ENCODE data around the gene SHMT2. TPM values are rescaled to one million over a fixed set of nuclear protein-coding genes. Genes with fewer than 3 reads are reported as not detected.

Gene SHMT2
- total and polyA plus RNA-seq, 5 donors = 17.9 to 33.2 (median 28.2) TPM

DNA sequence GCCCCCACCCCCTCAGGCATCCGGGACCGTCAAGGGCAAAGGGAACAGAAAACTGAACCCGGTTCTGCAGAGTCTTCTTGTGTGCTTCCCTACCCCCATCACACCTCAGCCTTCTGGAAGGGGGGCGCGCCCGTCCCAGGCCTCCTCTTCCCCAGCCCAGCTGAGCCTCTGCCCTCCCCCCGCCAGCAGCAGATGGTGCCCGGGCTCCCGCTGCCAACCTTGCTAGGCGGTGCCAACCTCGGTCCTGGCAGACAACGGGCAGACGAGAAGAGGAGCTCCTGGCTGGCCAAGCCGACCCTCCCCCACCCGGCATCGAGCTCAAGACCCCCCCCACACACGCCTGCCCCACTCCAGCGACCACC, 12.8 kb downstream of the SHMT2 start:
- Histone ChIP-seq H3K9me3 (ENCODE audit: control insufficient read depth, low read length) (no peaks in the 10 kb centered on the region), H3K27ac (ENCODE audit: low read length) (no peak overlapping the region), H3K4me1 (ENCODE audit: control insufficient read depth, insufficient read depth, low read length) (peaks cover 2% of the 10 kb centered on the region), H3K4me3 (ENCODE audit: low read length) (peak overlapping the region; percentile 37), H3K27me3 (ENCODE audit: control insufficient read depth, insufficient read depth) (no peaks in the 10 kb centered on the region)
- intact Hi-C loops (cut with DNase I) = no loop called here
- WGBS = 4% methylated on average over 18 of the region's 18 CpGs
- peak in 2 of 3 donors; percentile 72 to 82 for DNase-seq
- ATAC-seq = no peak

DNA sequence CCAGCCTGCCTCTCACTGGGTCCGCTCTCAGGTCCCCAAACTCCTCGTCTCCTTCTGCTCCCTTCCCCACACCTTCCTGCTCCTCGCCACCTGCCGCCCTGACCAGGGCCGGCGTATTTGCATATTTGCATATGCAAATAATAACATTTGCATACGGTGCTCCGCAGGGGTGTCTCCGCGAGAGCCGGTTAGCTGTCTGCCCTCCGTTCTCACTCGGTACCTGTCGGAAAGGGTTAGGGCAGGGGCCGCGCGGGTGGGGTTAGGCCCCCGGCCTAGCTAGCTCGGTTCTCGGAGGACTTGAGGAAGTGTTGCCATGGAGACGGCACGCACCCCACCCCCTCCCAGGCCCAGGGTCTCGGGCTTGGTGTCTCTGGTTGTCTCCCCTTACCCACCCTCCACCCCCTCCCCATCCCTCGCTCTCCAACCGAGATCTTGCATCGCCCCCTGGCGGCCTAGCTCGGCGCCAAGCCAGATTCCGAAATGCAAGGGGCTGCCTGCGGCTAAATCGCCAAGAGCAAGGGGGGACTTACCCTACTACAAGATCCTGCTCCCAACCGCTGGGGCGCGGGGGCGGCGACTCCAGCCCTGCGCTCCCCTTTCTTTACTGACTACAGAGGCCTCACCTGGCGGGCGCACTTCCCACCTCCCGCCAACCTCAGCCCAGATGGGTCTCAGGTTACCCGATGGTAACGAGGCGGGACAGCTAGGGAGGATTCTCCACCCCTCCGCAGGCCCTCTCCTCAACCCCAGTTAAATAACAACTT, 13.4 kb downstream of the SHMT2 start:
- Histone ChIP-seq H3K4me1 (ENCODE audit: control insufficient read depth, insufficient read depth, low read length) (peaks cover 2% of the 10 kb centered on the region), H3K27me3 (ENCODE audit: control insufficient read depth, insufficient read depth) (no peaks in the 10 kb centered on the region), H3K4me3 (ENCODE audit: low read length) (peak overlapping the region; percentile 37), H3K9me3 (ENCODE audit: control insufficient read depth, low read length) (no peaks in the 10 kb centered on the region), H3K27ac (ENCODE audit: low read length) (no peak overlapping the region)
- WGBS = 3% methylated on average over 45 of the region's 45 CpGs
- peak in 1 of 2 donors; percentile 1 for ATAC-seq
- intact Hi-C loops (cut with DNase I) = no loop called here
- DNase-seq = peak; percentile 54 to 81 (median 80)

DNA sequence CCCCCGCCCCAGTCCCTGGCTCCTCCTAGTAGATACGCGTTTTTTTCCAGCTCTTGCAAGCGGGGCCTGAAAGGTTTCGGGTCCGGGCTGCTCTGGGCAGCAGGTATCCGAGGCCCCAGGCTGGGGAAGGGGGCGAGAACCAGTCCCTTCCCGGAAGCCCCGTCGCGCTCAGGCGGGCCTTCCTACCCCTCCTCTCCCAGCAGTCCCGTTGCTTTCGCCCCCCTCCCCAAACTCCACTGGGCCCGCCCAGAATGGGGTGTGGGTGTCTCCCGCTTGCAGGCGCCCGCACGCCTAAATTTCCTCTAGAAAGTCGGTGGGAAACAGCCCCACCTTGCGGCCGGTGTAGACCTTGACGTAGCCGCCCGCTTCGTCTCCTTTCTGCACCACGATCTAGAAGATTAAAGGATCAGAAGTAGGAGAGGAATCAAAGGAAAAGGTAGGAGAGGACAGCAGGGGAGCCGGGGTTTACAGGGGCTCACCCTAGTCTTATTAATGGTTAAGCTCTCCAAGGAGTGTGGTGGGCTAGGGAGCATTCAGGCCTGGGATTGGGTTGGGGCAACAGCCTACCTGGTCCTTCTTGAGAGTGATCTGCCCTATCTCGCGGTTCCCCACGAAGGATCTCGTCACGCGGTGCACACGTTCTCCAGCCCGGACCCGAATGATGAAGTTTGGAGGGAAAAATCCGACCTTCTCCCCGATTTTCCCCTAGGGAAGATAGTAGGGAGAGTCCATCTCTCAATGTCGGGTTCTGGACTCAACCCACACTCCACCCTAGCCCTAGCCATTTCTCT, 14.2 kb downstream of the SHMT2 start:
- Histone ChIP-seq H3K27ac (ENCODE audit: low read length) (no peak overlapping the region), H3K9me3 (ENCODE audit: control insufficient read depth, low read length) (no peaks in the 10 kb centered on the region), H3K27me3 (ENCODE audit: control insufficient read depth, insufficient read depth) (no peaks in the 10 kb centered on the region), H3K4me1 (ENCODE audit: control insufficient read depth, insufficient read depth, low read length) (peaks cover 2% of the 10 kb centered on the region), H3K4me3 (ENCODE audit: low read length) (peak overlapping the region; percentile 37)
- intact Hi-C loops (cut with DNase I) = no loop called here
- WGBS = 11% methylated on average over 41 of the region's 41 CpGs
- DNase-seq (peak; percentile 78 to 91 (median 85)), ATAC-seq (peak; percentile 11 to 19)

DNA sequence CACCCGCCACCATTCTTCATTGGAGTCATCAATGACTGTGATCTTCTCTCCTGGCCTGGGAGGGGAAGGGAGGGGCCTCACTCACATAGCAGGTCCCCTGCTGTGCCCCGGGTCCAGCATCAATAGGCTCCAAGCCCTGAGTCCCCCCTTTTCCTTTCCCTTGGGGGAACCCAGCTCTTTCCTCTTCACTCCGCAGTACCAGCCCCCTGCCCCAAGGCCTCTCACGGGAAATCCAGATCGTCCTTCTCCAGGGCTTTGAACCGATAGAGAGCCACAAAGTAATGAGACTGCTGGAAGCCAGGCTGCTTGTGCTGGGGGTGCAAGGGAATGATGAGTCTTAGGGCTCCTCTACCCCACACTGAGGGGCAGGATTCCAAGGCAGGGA, 14.8 kb downstream of the SHMT2 start:
- no peak overlapping the region for H3K27ac ChIP-seq (ENCODE audit: low read length)
- H3K4me3 ChIP-seq (ENCODE audit: low read length) = no peak overlapping the region
- 70% methylated on average over 6 of the region's 6 CpGs for WGBS
- H3K4me1 ChIP-seq (ENCODE audit: control insufficient read depth, insufficient read depth, low read length) = peaks cover 2% of the 10 kb centered on the region
- H3K9me3 ChIP-seq (ENCODE audit: control insufficient read depth, low read length) = no peaks in the 10 kb centered on the region
- H3K27me3 ChIP-seq (ENCODE audit: control insufficient read depth, insufficient read depth) = no peaks in the 10 kb centered on the region
- ATAC-seq (no peak), DNase-seq (no peak)
- intact Hi-C loops (cut with DNase I) = no loop called here

DNA sequence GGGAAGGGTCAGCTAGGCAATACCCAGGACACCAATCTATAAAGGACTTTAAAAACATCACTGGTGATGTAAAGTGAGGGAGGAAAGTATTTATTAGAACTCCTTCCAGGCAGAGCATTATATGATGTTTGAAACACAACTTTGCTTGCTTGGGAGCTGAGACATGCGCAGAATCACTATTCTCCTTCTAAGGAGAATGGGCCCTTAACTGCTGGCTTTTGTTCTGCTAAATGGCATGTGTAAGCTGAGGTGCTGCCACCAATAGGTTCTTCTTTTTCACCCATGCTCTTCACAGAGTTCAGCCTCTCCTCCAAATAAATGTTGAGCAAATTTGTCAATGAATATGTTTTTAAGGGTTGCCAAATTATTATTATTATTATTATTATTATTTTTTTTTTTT, 17.5 kb downstream of the SHMT2 start:
- ATAC-seq (no peak), DNase-seq (no peak)
- H3K27ac ChIP-seq (ENCODE audit: low read length) = no peak overlapping the region
- no peaks in the 10 kb centered on the region for H3K9me3 ChIP-seq (ENCODE audit: control insufficient read depth, low read length)
- H3K4me1 ChIP-seq (ENCODE audit: control insufficient read depth, insufficient read depth, low read length) = peaks cover 2% of the 10 kb centered on the region
- intact Hi-C loops (cut with DNase I) = no loop called here
- H3K27me3 ChIP-seq (ENCODE audit: control insufficient read depth, insufficient read depth) = no peaks in the 10 kb centered on the region
- no peak overlapping the region for H3K4me3 ChIP-seq (ENCODE audit: low read length)
- 92% methylated on average over 1 of the region's 1 CpG for WGBS

DNA sequence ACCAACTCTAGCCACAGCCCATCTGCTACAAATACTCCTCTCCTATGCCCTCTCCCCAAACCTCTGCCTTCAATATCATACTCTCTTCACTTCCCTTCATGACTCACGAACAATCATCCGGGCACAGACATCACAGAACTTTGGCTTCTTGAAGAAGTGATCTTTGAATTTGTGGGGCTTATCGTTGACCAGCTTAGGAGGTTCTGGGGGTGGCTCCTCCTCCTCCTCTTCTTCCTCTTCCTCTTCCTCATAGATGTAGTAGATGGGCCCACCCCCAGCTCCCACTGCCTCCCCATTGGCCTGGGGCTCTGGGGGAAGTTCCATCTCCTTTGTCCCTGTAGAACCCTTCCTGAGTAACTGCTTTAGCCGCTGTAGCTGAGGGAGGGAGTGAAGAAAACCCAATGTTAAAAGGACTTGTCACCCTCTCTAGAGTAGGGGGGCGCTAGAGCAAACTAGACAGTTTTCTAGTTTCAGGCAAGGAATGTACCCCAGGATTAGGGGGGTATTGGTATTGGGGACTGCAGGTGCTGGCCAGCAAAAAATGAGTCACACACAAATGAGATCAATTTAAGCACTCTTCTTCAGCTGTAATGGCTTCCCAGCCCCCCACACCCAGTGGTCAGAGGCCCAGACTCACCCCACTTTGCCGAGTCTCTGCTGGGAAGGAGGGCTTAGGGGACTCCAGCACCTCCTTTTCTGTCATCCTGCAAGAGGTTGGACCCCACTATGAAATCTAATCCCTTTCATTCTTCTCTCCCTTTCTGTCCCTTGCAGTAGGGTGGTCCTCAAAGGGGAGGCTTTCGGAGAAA, 19.6 kb downstream of the SHMT2 start:
- H3K4me1 ChIP-seq (ENCODE audit: control insufficient read depth, insufficient read depth, low read length) = no peaks in the 10 kb centered on the region
- no peaks in the 10 kb centered on the region for H3K9me3 ChIP-seq (ENCODE audit: control insufficient read depth, low read length)
- no peaks in the 10 kb centered on the region for H3K27me3 ChIP-seq (ENCODE audit: control insufficient read depth, insufficient read depth)
- no peak for ATAC-seq
- intact Hi-C loops (cut with DNase I) = no loop called here
- 75% methylated on average over 7 of the region's 7 CpGs for WGBS
- H3K27ac ChIP-seq (ENCODE audit: low read length) = no peak overlapping the region
- no peak overlapping the region for H3K4me3 ChIP-seq (ENCODE audit: low read length)
- DNase-seq = peak in 1 of 3 donors; percentile 67

DNA sequence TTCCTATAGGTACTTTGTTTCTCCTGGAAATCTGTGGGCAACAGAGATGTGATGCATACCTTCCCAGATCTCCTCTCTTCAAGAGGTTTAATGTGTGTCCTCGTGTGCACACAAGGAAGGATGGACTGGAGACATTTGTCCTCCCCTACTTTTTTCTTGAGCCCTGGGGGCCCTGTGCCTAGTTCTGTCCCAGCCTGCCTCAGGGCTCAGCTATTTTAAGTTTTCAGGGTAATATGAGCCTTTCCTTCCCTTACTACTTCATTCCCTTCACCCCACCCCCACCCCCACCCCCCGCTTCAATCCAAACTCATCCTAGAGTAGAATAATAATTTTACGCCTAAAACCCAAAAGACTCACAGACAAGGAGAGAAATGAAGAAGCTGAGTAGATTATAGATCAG, 21.0 kb downstream of the SHMT2 start:
- ATAC-seq = no peak
- DNase-seq = no peak
- Histone ChIP-seq H3K27me3 (ENCODE audit: control insufficient read depth, insufficient read depth) (no peaks in the 10 kb centered on the region), H3K9me3 (ENCODE audit: control insufficient read depth, low read length) (no peaks in the 10 kb centered on the region), H3K4me1 (ENCODE audit: control insufficient read depth, insufficient read depth, low read length) (no peaks in the 10 kb centered on the region), H3K4me3 (ENCODE audit: low read length) (no peak overlapping the region), H3K27ac (ENCODE audit: low read length) (no peak overlapping the region)
- 77% methylated on average over 3 of the region's 3 CpGs for WGBS
- intact Hi-C loops (cut with DNase I) = no loop called here

DNA sequence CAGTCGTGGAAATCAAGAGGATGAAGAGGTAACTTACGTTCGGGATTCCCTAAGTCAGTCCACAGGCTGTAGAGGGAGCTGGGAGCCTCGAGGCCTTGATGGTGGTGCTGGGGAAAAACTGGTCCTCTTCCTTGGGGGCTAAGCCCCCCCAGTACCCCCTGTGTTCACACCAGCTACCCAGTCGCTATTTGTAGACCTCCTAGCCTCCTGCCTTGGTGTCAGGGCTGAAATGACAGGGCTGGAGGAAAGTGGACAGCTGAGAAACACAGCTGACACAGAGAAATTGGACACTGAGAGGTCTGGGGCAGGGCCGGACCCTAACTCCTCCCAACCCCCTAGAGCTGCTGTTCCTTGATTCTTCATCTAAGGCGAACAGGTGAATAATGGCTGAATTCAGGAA, 21.4 kb downstream of the SHMT2 start, which contains the start of gene STAC3:
Gene STAC3, minus strand, starts transcription at position 232 of the 400 bp plus-strand sequence. CDS start 1,551 bp downstream, outside the sequence.
- H3K27me3 ChIP-seq (ENCODE audit: control insufficient read depth, insufficient read depth) = no peaks in the 10 kb centered on the region
- WGBS = 77% methylated on average over 7 of the region's 7 CpGs
- DNase-seq = no peak
- H3K9me3 ChIP-seq (ENCODE audit: control insufficient read depth, low read length) = no peaks in the 10 kb centered on the region
- H3K27ac ChIP-seq (ENCODE audit: low read length) = no peak within 1 kb of the TSS
- intact Hi-C loops (cut with DNase I) = no loop called here
- H3K4me3 ChIP-seq (ENCODE audit: low read length) = no peak within 1 kb of the TSS
- no peaks in the 10 kb centered on the region for H3K4me1 ChIP-seq (ENCODE audit: control insufficient read depth, insufficient read depth, low read length)
- ATAC-seq = no peak

DNA sequence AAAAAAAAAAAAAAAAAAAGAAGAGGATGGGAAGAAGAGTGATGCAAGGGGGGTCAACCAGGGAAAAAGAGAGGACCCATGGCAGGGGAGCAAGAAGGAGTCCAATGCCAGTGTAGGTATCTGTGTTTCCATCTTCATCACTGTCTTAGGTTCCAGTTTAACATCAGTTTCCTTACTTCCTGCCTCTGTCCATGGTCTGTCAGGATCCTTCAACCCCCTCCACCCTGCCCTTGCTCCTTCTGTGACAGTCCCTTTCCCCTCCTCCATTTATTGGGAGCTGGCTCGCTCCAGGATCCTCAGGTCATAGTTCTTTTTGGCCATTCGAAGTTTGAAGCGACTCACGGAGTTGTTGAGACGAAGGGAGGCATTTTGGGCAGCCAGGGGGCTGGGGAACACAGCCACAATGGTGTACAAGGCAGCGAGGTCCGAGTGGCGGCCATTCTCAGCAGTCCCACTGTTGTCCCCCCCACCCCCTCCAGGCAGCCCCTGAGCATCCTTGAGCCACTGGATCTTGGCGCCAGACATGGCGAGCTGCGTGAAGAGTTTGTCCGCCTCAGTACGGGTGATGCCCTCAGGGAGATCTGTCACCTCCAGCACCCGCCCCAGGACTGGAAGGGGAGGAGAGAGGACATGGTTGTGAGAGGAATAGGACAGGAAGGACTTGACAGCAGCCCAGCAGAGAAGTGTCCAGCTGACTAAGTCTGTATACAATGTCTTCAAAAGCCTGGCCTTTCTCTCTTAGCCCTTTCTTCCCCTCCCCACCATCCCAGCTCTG, 25.2 kb downstream of the SHMT2 start:
- no peak overlapping the region for H3K4me3 ChIP-seq (ENCODE audit: low read length)
- ATAC-seq (no peak), DNase-seq (no peak)
- no peak overlapping the region for H3K27ac ChIP-seq (ENCODE audit: low read length)
- H3K9me3 ChIP-seq (ENCODE audit: control insufficient read depth, low read length) = no peaks in the 10 kb centered on the region
- intact Hi-C loops (cut with DNase I) = no loop called here
- H3K4me1 ChIP-seq (ENCODE audit: control insufficient read depth, insufficient read depth, low read length) = no peaks in the 10 kb centered on the region
- WGBS = 89% methylated on average over 14 of the region's 14 CpGs
- no peaks in the 10 kb centered on the region for H3K27me3 ChIP-seq (ENCODE audit: control insufficient read depth, insufficient read depth)

DNA sequence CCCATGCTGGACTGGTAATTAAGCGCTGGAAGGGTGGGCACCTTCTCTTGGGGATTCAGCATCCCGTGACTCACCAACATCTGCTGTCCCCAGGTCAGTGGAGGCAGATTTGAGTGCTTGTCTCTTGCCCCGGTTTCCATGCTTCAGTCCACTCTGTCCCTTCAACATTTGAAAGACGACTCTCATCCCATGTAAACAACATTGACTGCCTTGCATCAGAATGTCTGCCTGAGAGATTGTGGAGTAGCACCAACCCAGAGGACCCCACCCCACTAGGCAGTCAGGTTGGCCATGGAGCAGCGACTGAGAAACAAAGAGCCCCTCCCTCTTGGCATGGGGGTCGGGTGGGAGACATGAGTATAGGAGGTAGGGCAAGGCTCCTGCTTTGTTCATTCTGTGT, 26.4 kb downstream of the SHMT2 start:
- Histone ChIP-seq H3K4me3 (ENCODE audit: low read length) (no peak overlapping the region), H3K9me3 (ENCODE audit: control insufficient read depth, low read length) (no peaks in the 10 kb centered on the region), H3K27me3 (ENCODE audit: control insufficient read depth, insufficient read depth) (no peaks in the 10 kb centered on the region), H3K4me1 (ENCODE audit: control insufficient read depth, insufficient read depth, low read length) (peaks cover 3% of the 10 kb centered on the region), H3K27ac (ENCODE audit: low read length) (no peak overlapping the region)
- ATAC-seq (no peak), DNase-seq (no peak)
- WGBS = 88% methylated on average over 6 of the region's 6 CpGs
- intact Hi-C loops (cut with DNase I) = no loop called here

Data from right cardiac atrium (tissue), 5 donors.